Liver (tissue), 3 donors: Measurements from ENCODE around the gene MBD3L2B.

Source experiments
- CTCF ChIP-seq: fragments of 150-350 bp; IDR thresholded peaks from 2 replicates; pipeline ENCODE4 v1.5.1; 2017; ENCODE audit warnings: improper control_type of control experiment, low read depth, low read length; ENCODE audit not compliant: missing input control
- JUND ChIP-seq, 2 donors: IDR thresholded peaks; 2 replicates each; pipeline ENCODE4 v1.6.1; 2016; ENCODE audit warnings: antibody characterized with exemption in 2 of 2
- RAD21 ChIP-seq, 2 donors: IDR thresholded peaks; 2 replicates each; pipeline ENCODE4 v1.6.1; 2016; ENCODE audit warnings: antibody characterized with exemption in 2 of 2, mild to moderate bottlenecking in 2 of 2
- SP1 ChIP-seq: IDR thresholded peaks from 2 replicates; pipeline ENCODE4 v1.6.1; 2018; ENCODE audit warnings: antibody characterized with exemption, mild to moderate bottlenecking
- TAF1 ChIP-seq: conservative IDR thresholded peaks from 2 replicates; pipeline ENCODE4 v1.6.1; 2016; ENCODE audit warnings: antibody characterized with exemption, mild to moderate bottlenecking
- YY1 ChIP-seq: IDR thresholded peaks from 2 replicates; pipeline ENCODE4 v1.6.1; 2016; ENCODE audit warnings: antibody characterized with exemption, mild to moderate bottlenecking
- TF ChIP-seq, protein P1 (sequence below): IDR thresholded peaks from 2 replicates; pipeline ENCODE4 v1.6.1; 2016; ENCODE audit warnings: antibody characterized with exemption, mild to moderate bottlenecking
- TF ChIP-seq, protein P2 (sequence below): IDR thresholded peaks from 2 replicates; pipeline ENCODE4 v1.6.1; 2016; ENCODE audit warnings: antibody characterized with exemption
- TF ChIP-seq, protein P3 (sequence below): IDR thresholded peaks from 2 replicates; pipeline ENCODE4 v1.6.1; 2016; ENCODE audit warnings: antibody characterized with exemption
- donor health status: healthy.
- donor health status: healthy.

DNA sequence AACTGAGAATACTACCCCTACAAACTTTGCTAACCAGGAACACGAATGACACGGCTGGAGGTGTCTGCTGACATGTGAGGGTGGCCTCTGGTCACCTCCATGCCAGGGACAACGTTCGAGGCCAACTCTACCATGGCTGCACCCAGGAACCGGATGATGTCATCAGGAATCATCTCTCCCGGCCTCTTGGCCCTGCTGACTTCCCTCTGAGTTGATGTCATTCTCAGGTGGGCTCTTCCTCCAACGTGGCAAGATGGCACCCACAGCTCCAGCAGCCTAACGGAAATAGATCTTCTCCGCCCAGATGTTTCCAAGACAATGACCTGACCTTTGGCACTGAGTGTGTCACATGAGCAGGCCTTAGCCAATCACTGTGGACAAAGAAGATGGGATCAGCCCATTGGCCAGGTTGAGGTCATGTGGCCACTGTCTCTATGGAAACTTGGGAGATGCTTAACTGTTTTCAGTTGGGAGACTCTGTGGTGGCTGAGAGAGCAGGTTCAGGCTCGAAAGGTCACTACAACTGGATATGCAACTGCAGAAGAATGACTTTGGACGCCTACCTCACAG is 15.0 kb downstream of the MBD3L2B start:
- TF ChIP-seq CTCF = no peak
- TF ChIP-seq, protein P1, sequence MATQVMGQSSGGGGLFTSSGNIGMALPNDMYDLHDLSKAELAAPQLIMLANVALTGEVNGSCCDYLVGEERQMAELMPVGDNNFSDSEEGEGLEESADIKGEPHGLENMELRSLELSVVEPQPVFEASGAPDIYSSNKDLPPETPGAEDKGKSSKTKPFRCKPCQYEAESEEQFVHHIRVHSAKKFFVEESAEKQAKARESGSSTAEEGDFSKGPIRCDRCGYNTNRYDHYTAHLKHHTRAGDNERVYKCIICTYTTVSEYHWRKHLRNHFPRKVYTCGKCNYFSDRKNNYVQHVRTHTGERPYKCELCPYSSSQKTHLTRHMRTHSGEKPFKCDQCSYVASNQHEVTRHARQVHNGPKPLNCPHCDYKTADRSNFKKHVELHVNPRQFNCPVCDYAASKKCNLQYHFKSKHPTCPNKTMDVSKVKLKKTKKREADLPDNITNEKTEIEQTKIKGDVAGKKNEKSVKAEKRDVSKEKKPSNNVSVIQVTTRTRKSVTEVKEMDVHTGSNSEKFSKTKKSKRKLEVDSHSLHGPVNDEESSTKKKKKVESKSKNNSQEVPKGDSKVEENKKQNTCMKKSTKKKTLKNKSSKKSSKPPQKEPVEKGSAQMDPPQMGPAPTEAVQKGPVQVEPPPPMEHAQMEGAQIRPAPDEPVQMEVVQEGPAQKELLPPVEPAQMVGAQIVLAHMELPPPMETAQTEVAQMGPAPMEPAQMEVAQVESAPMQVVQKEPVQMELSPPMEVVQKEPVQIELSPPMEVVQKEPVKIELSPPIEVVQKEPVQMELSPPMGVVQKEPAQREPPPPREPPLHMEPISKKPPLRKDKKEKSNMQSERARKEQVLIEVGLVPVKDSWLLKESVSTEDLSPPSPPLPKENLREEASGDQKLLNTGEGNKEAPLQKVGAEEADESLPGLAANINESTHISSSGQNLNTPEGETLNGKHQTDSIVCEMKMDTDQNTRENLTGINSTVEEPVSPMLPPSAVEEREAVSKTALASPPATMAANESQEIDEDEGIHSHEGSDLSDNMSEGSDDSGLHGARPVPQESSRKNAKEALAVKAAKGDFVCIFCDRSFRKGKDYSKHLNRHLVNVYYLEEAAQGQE = no peak
- TF ChIP-seq YY1 = no peak
- TF ChIP-seq SP1 = no peak
- TF ChIP-seq, protein P2, sequence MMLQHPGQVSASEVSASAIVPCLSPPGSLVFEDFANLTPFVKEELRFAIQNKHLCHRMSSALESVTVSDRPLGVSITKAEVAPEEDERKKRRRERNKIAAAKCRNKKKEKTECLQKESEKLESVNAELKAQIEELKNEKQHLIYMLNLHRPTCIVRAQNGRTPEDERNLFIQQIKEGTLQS = no peak
- TF ChIP-seq, protein P3, sequence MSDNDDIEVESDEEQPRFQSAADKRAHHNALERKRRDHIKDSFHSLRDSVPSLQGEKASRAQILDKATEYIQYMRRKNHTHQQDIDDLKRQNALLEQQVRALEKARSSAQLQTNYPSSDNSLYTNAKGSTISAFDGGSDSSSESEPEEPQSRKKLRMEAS = no peak
- no peak for TF ChIP-seq RAD21 (IDR thresholded peaks at IDR 0.05)
- no peak for TF ChIP-seq TAF1
- no peak for TF ChIP-seq JUND (IDR thresholded peaks at IDR 0.05)
